GM10266 (cell line): Measurements from ENCODE around the gene PFDN6.
"Not testable (repeated sequence)": the region's sequence is repeated elsewhere in the genome, so short reads cannot be mapped to it uniquely, and the experiment has no call there.

Experiments
- DNase-seq: peaks from one replicate; pipeline ENCODE4 v3.0.0; 2012; ENCODE audit errors: extremely low spot score
- TF ChIP-seq, protein P1 (sequence below): IDR thresholded peaks from 2 replicates; pipeline ENCODE4 v1.5.1; 2012; ENCODE audit warnings: mild to moderate bottlenecking, low read depth; ENCODE audit not compliant: control insufficient read depth, insufficient read depth; ENCODE audit errors: missing control alignments

The PFDN6 gene

DNA sequence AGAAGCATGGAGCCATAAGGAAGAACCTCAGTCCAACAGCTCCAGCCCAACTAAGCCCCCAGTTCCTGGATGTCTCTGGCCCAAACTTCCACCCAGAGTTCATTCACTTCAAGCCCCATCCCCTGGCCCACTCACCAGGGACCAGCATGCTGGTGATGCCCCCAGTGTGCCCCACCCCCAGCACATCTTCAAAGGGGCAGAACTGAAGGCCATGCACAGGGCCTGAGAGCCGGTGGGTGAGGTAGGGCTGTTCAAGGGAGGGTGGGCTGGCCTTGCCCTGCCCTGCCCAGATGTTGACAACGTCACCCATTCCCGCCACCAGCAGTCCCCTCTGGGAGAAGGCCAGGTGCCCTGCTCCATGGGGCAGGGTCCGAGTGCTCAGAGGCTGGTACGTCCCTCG is 8.9 kb upstream of the PFDN6 start:
- TF ChIP-seq, protein P1, sequence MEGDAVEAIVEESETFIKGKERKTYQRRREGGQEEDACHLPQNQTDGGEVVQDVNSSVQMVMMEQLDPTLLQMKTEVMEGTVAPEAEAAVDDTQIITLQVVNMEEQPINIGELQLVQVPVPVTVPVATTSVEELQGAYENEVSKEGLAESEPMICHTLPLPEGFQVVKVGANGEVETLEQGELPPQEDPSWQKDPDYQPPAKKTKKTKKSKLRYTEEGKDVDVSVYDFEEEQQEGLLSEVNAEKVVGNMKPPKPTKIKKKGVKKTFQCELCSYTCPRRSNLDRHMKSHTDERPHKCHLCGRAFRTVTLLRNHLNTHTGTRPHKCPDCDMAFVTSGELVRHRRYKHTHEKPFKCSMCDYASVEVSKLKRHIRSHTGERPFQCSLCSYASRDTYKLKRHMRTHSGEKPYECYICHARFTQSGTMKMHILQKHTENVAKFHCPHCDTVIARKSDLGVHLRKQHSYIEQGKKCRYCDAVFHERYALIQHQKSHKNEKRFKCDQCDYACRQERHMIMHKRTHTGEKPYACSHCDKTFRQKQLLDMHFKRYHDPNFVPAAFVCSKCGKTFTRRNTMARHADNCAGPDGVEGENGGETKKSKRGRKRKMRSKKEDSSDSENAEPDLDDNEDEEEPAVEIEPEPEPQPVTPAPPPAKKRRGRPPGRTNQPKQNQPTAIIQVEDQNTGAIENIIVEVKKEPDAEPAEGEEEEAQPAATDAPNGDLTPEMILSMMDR = no peak
- DNase-seq = no peak

DNA sequence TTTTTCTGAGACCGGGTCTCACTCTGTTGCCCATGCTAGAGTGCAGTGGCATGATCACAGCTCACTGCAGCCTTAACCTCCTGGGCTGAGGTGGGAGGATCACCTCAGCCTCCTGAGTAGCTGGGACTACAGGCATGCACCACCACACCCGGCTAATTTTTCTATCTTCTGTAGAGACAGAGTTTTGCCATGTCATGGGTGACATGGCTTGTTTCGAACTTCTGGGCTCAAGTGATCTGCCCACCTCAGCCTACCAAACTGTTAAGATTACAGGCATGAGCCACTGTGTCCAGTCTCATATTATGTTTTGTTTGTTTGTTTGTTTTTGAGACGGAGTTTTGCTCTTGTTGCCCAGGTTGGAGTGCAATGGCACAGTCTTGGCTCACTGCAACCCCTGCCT is 4.2 kb upstream of the PFDN6 start:
- not testable (repeated sequence) for DNase-seq

DNA sequence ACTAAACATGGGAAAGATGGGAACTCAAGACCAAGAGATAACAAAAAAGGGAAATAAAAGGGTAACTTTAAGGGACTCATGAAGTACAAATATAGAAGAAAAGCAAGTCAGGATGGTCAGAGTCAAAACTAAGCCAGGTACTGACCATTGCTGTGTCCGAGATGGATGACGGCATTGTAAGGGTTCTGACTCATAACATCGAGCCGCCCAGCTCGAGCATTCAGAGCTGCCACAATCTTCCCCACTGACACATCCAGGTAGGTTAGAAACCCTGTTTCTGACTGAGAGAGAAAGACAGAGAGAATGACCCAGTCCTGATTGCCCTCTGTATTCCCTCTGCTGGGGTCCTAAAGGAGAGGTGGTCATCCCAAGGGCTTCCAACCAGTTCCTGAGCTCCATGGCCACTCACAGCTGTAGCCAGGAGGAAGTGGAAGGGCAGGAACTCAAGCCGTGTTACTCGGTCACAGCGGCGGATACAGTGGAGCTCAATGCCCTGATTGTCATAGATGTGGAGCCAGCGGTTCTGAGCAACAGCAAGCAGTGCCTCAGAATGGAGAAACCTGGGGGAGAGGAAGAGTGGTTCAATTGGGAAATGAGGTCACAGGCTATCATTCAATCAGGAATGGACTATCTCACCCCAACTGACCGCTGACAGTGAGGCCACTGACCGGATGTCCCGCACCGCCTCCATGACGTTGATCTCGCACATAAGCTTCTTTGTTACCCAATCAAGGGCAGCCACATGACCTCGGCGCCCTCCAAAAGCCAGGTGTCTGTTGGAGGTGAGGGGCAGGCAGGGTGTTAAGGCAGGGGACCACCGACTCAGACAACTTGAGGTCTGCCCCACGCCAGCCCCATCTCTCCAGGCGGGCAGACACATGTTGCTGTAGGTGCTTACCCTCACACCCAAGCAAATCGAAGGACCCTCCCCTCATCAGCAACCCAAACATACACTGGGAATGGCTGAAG is 2.2 kb upstream of the PFDN6 start:
- TF ChIP-seq, protein P1 = no peak

DNA sequence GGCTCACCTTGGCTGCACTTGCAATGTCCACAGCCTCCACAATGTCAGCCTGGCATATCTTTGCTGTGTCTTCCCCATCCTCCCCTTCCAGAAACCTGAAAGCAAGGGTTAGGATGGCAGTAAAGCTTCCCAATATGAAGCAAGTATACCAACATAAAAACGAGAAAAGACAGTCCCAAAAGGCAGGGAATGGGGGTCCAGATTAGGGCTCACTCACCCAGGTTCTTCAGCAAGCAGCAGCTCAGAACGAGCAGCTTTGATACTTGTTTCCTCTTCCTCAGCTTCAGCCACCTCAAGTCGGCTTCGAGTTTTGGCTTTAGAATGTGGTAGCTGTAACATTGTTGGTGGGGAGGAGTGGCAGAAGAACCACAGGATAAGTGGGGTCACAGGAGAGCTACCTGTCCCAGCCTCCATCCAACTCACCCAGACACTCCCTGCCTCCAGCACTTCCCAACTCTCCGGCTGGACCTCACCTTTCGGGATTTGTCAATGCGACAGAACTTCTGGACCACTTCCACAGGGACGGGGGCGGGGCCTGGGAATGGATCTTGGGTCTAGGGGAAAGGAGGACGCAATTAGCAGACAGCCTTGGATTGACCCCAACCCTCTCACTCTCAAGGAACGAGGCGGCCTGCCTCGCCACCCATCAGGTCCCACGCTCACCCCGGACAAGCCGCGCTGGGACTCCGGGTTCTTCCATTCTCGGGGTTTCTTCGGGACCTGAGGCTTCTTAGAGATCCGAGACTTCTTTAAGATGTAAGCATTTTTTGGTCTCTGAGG is 1.1 kb upstream of the PFDN6 start:
- TF ChIP-seq, protein P1 = no peak
- DNase-seq = no peak

More for the DNA sequence above, 2.2 kb upstream of the PFDN6 start:
- DNase-seq = no peak

DNA sequence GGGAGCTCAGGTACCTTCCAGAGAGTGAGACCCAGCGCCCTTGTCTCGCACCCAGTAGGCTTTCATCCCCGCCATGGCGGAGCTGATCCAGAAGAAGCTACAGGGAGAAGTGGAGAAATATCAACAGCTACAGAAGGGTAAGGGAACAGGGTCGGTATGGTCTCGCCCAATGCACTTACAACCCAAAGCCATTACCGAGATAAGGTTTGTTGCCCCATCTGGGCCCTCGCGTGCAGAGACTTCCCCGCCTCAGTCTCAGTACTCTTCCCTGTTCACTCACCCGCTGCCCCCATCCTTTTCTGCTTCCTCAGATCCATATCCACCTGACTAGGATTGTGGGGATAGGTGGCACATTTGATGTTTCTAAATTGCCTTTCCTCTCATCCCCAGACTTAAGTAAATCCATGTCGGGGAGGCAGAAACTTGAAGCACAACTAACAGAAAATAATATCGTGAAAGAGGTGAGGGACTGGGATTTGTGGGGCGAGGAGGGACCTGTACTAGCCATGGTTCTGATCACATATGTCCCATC is 449 bp downstream of the PFDN6 start:
- no peak for DNase-seq

DNA sequence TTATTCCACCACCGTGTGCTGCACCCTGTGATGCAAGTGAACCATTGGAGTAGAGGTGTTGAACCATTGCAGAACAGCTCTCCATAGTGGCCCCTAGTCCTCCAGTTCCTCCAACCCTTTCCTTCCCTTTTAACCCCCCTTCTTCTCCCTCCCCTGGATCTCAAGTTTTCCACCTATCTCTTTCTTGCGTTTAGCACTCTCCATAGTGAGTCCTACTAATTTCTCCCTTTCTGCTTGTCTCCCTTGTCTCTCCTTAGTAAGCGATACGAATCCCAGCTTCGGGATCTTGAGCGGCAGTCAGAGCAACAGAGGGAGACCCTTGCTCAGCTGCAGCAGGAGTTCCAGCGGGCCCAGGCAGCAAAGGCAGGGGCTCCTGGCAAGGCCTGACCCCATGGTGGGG is 1.1 kb downstream of the PFDN6 start:
- no peak for DNase-seq

More for the DNA sequence above, 449 bp downstream of the PFDN6 start:
- TF ChIP-seq, protein P1 = no peak

More for the DNA sequence above, 1.1 kb downstream of the PFDN6 start:
- TF ChIP-seq, protein P1 = no peak
